HepG2 (cell line): ENCODE results near the gene UBFD1. TPM values are rescaled to one million over a fixed set of nuclear protein-coding genes. Genes with fewer than 3 reads are reported as not detected.

ENCODE experiments used
- ARID2 ChIP-seq: sonication (generic); formaldehyde crosslinking; IDR thresholded peaks from 2 replicates; pipeline ENCODE4 v1.8.1; 2022; ENCODE audit warnings: mild to moderate bottlenecking, missing genetic modification reagents, borderline replicate concordance
- ARNT ChIP-seq: fragments of 450-650 bp; IDR thresholded peaks from 2 replicates; pipeline ENCODE4 v1.6.1; 2017
- CEBPB ChIP-seq: IDR thresholded peaks from 2 replicates; pipeline ENCODE4 v1.6.1; 2011; ENCODE audit warnings: low read depth, low read length, improper control_type of control experiment, borderline replicate concordance
- DBP ChIP-seq: sonication (generic); formaldehyde crosslinking; IDR thresholded peaks from 2 replicates; pipeline ENCODE4 v1.4.0; 2020; ENCODE audit warnings: missing genetic modification reagents; ENCODE audit errors: not compliant biosample characterization
- SAFB2 ChIP-seq: sonication (generic); formaldehyde crosslinking; IDR thresholded peaks from 2 replicates; pipeline ENCODE4 v1.5.1; 2020; ENCODE audit warnings: missing genetic modification reagents, low read depth, mild to moderate bottlenecking, borderline replicate concordance
- SIN3B ChIP-seq: fragments of 150-350 bp; IDR thresholded peaks from 2 replicates; pipeline ENCODE4 v1.6.1; 2014; ENCODE audit warnings: low read length
- SRY ChIP-seq: sonication (generic); formaldehyde crosslinking; IDR thresholded peaks from 2 replicates; pipeline ENCODE4 v1.8.0; 2022; ENCODE audit warnings: mild to moderate bottlenecking, missing genetic modification reagents
- STAG1 ChIP-seq: sonication (generic); formaldehyde crosslinking; IDR thresholded peaks from 2 replicates; pipeline ENCODE4 v1.4.0; 2020; ENCODE audit warnings: missing genetic modification reagents
- THAP11 ChIP-seq: IDR thresholded peaks from 2 replicates; pipeline ENCODE4 v1.6.1; 2016; ENCODE audit warnings: missing biosample characterization, missing genetic modification reagents
- ZNF335 ChIP-seq: sonication (generic); formaldehyde crosslinking; IDR thresholded peaks from 2 replicates; pipeline ENCODE4 v1.4.0; 2020; ENCODE audit warnings: missing genetic modification reagents
- ZSCAN31 ChIP-seq: sonication (generic); formaldehyde crosslinking; IDR thresholded peaks from 2 replicates; pipeline ENCODE4 v1.5.0; 2020; ENCODE audit warnings: low read depth, mild to moderate bottlenecking, missing genetic modification reagents
- polyA plus RNA-seq, 8 experiments: library from polyadenylated mRNA; depleted of rRNA in 3 of 8; stranded (reverse) in 7 of 8; unstranded in 1 of 8; fragments of >200 nt; fragmentation: Illumina TruSeq in 4 of 8; extraction: Trizol in 4 of 8; gene quantifications; 2 replicates each; pipeline versions ENCODE4 v1.2.1 to v1.2.3, GENCODE V29; 2011 to 2016; ENCODE audit warnings: low read depth in 4 of 8, missing spikeins in 1 of 8, mixed read lengths in 1 of 8; ENCODE audit not compliant: insufficient read depth in 1 of 8
- total RNA-seq, 5 experiments: library from RNA; depleted of rRNA; stranded (reverse); fragments of >200 nt; fragmentation: Illumina TruSeq; extraction: Trizol; gene quantifications; 2 replicates each; pipeline ENCODE4 v1.2.3, GENCODE V29; 2016; ENCODE audit warnings: low read depth in 1 of 5
- TF ChIP-seq, protein P1 (sequence below), 2 experiments: fragments of 450-650 bp in 1 of 2; sonication (generic) in 1 of 2; formaldehyde crosslinking in 1 of 2; IDR thresholded peaks; 2 replicates each; pipeline versions ENCODE4 v1.6.1 to v1.8.0; 2016 to 2022; ENCODE audit warnings: antibody characterized with exemption in 1 of 2, mild to moderate bottlenecking in 1 of 2, missing genetic modification reagents in 1 of 2
- TF ChIP-seq, protein P2 (sequence below): sonication (generic); formaldehyde crosslinking; IDR thresholded peaks from 2 replicates; pipeline ENCODE4 v1.5.0; 2020; ENCODE audit warnings: mild to moderate bottlenecking, missing genetic modification reagents, borderline replicate concordance
- TF ChIP-seq, protein P3 (sequence below): sonication (generic); formaldehyde crosslinking; IDR thresholded peaks from 2 replicates; pipeline ENCODE4 v1.4.0; 2020; ENCODE audit warnings: missing genetic modification reagents

Gene UBFD1
- total and polyA plus RNA-seq, 2 of the 13 experiments (the other 11 are each of a cell fraction or from before 2014, with no cell fraction given), result 100 to 111 TPM

GRCh38 chr16:23573817-23574216, 16.3 kb downstream of the UBFD1 start (continued):
- TF ChIP-seq, protein P1, sequence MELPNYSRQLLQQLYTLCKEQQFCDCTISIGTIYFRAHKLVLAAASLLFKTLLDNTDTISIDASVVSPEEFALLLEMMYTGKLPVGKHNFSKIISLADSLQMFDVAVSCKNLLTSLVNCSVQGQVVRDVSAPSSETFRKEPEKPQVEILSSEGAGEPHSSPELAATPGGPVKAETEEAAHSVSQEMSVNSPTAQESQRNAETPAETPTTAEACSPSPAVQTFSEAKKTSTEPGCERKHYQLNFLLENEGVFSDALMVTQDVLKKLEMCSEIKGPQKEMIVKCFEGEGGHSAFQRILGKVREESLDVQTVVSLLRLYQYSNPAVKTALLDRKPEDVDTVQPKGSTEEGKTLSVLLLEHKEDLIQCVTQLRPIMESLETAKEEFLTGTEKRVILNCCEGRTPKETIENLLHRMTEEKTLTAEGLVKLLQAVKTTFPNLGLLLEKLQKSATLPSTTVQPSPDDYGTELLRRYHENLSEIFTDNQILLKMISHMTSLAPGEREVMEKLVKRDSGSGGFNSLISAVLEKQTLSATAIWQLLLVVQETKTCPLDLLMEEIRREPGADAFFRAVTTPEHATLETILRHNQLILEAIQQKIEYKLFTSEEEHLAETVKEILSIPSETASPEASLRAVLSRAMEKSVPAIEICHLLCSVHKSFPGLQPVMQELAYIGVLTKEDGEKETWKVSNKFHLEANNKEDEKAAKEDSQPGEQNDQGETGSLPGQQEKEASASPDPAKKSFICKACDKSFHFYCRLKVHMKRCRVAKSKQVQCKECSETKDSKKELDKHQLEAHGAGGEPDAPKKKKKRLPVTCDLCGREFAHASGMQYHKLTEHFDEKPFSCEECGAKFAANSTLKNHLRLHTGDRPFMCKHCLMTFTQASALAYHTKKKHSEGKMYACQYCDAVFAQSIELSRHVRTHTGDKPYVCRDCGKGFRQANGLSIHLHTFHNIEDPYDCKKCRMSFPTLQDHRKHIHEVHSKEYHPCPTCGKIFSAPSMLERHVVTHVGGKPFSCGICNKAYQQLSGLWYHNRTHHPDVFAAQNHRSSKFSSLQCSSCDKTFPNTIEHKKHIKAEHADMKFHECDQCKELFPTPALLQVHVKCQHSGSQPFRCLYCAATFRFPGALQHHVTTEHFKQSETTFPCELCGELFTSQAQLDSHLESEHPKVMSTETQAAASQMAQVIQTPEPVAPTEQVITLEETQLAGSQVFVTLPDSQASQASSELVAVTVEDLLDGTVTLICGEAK (IDR thresholded peaks at IDR 0.05), result no peak
- TF ChIP-seq, protein P1 (CRISPR knock-in tag; IDR thresholded peaks at IDR 0.05), result no peak
- TF ChIP-seq CEBPB (no peak), STAG1 (CRISPR knock-in tag) (no peak), ZNF335 (CRISPR knock-in tag) (no peak), ZSCAN31 (no peak), SAFB2 (CRISPR knock-in tag) (no peak), ARNT (no peak), THAP11 (CRISPR knock-in tag) (no peak), SIN3B (no peak), SRY (no peak), ARID2 (CRISPR knock-in tag) (no peak), DBP (CRISPR knock-in tag) (no peak)
- TF ChIP-seq, protein P2, sequence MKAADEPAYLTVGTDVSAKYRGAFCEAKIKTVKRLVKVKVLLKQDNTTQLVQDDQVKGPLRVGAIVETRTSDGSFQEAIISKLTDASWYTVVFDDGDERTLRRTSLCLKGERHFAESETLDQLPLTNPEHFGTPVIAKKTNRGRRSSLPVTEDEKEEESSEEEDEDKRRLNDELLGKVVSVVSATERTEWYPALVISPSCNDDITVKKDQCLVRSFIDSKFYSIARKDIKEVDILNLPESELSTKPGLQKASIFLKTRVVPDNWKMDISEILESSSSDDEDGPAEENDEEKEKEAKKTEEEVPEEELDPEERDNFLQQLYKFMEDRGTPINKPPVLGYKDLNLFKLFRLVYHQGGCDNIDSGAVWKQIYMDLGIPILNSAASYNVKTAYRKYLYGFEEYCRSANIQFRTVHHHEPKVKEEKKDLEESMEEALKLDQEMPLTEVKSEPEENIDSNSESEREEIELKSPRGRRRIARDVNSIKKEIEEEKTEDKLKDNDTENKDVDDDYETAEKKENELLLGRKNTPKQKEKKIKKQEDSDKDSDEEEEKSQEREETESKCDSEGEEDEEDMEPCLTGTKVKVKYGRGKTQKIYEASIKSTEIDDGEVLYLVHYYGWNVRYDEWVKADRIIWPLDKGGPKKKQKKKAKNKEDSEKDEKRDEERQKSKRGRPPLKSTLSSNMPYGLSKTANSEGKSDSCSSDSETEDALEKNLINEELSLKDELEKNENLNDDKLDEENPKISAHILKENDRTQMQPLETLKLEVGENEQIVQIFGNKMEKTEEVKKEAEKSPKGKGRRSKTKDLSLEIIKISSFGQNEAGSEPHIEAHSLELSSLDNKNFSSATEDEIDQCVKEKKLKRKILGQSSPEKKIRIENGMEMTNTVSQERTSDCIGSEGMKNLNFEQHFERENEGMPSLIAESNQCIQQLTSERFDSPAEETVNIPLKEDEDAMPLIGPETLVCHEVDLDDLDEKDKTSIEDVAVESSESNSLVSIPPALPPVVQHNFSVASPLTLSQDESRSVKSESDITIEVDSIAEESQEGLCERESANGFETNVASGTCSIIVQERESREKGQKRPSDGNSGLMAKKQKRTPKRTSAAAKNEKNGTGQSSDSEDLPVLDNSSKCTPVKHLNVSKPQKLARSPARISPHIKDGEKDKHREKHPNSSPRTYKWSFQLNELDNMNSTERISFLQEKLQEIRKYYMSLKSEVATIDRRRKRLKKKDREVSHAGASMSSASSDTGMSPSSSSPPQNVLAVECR (CRISPR knock-in tag), result no peak
- TF ChIP-seq, protein P3, sequence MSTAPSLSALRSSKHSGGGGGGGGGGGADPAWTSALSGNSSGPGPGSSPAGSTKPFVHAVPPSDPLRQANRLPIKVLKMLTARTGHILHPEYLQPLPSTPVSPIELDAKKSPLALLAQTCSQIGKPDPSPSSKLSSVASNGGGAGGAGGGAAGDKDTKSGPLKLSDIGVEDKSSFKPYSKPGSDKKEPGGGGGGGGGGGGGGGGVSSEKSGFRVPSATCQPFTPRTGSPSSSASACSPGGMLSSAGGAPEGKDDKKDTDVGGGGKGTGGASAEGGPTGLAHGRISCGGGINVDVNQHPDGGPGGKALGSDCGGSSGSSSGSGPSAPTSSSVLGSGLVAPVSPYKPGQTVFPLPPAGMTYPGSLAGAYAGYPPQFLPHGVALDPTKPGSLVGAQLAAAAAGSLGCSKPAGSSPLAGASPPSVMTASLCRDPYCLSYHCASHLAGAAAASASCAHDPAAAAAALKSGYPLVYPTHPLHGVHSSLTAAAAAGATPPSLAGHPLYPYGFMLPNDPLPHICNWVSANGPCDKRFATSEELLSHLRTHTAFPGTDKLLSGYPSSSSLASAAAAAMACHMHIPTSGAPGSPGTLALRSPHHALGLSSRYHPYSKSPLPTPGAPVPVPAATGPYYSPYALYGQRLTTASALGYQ (CRISPR knock-in tag), result no peak
